Pons (tissue), 1 donor: ENCODE measurements around the gene TRIM2.

Source experiments
- DNase-seq: peaks from one replicate; pipeline ENCODE4 v3.0.0-alpha.2; 2016; ENCODE audit warnings: low spot score

TRIM2 gene

GRCh38 chr4:153222707-153223426 is 18.6 kb downstream of the TRIM2 start:
- no peak for DNase-seq

- DNase-seq = no peak
These were observed 19.2 kb downstream of the TRIM2 start for GRCh38 chr4:153223427-153223801.

GRCh38 chr4:153223930-153224329 is 19.7 kb downstream of the TRIM2 start:
- DNase-seq = no peak

- DNase-seq = no peak
These were observed 20.2 kb downstream of the TRIM2 start for GRCh38 chr4:153224474-153224873.

GRCh38 chr4:153227469-153228075 is 23.3 kb downstream of the TRIM2 start:
- DNase-seq = no peak

GRCh38 chr4:153228512-153229140 is 24.4 kb downstream of the TRIM2 start:
- DNase-seq = peak; percentile 78

GRCh38 chr4:153229545-153229944 is 25.3 kb downstream of the TRIM2 start:
- no peak for DNase-seq

- DNase-seq = no peak
These were observed 28.5 kb downstream of the TRIM2 start for GRCh38 chr4:153232768-153233167.

GRCh38 chr4:153233761-153234371 is 29.6 kb downstream of the TRIM2 start:
- no peak for DNase-seq

GRCh38 chr4:153234885-153235284 is 30.6 kb downstream of the TRIM2 start:
- no peak for DNase-seq

GRCh38 chr4:153238135-153238919 is 34.1 kb downstream of the TRIM2 start:
- no peak for DNase-seq

GRCh38 chr4:153239409-153239808 is 35.2 kb downstream of the TRIM2 start:
- no peak for DNase-seq

- DNase-seq = no peak
These were observed 37.1 kb downstream of the TRIM2 start for GRCh38 chr4:153241295-153241694.

GRCh38 chr4:153241970-153242838 is 38.0 kb downstream of the TRIM2 start:
- DNase-seq = no peak

- no peak for DNase-seq
These were observed 38.6 kb downstream of the TRIM2 start for GRCh38 chr4:153242839-153243324.

- no peak for DNase-seq
These were observed 39.2 kb downstream of the TRIM2 start for GRCh38 chr4:153243468-153243867.

- DNase-seq = no peak
These were observed 40.7 kb downstream of the TRIM2 start for GRCh38 chr4:153244969-153245368.

GRCh38 chr4:153245775-153246174 is 41.5 kb downstream of the TRIM2 start:
- DNase-seq = no peak

GRCh38 chr4:153246446-153247115 is 42.3 kb downstream of the TRIM2 start:
- DNase-seq = no peak

GRCh38 chr4:153247116-153247490 is 42.9 kb downstream of the TRIM2 start:
- no peak for DNase-seq
